Panc1 (cell line): Measurements from ENCODE around the gene FRMD5. TPM values are rescaled to one million over a fixed set of nuclear protein-coding genes. Genes with fewer than 3 reads are reported as not detected.

Source experiments
- ATAC-seq: fragments of 200-7000 bp; cut with Tn5 transposase; 2 replicates; pipeline ENCODE4 v1.9.1; 2020; ENCODE audit warnings: mild to moderate bottlenecking, moderate library complexity
- BruUV-seq: library from RNA; stranded (reverse); fragments of 400-500 nt; replicated peaks from 2 replicates; lab custom pipeline; 2021; lab: Mats Ljungman, UMichigan
- CTCF ChIA-PET: fragments of 300-600 bp; sonication (Branson Sonifier 250); formaldehyde crosslinking; loops from one replicate; lab custom pipeline; 2022; ENCODE audit warnings: antibody characterized with exemption; lab: Charles Lee
- POLR2A ChIA-PET: fragments of 300-600 bp; sonication (Branson Sonifier 250); formaldehyde crosslinking; loops from one replicate; lab custom pipeline; 2022; ENCODE audit warnings: antibody characterized with exemption; lab: Charles Lee
- DNase-seq: peaks from one replicate; pipeline ENCODE4 v3.0.0-alpha.2; 2010; ENCODE audit warnings: low read depth, low spot score
- H3K27ac ChIP-seq: 2 replicates; pipeline ENCODE4 v1.5.1; 2011; ENCODE audit warnings: mild to moderate bottlenecking, low read length, inconsistent platforms
- H3K27me3 ChIP-seq: fragments of 200-500 bp; sonication (Bioruptor generic); 2 replicates; pipeline ENCODE4 v1.6.0; 2014; ENCODE audit warnings: low read length, inconsistent platforms; ENCODE audit not compliant: control insufficient read depth, insufficient read depth
- H3K36me3 ChIP-seq: fragments of 200-500 bp; sonication (Bioruptor generic); 2 replicates; pipeline ENCODE4 v1.5.1; 2014; ENCODE audit warnings: inconsistent platforms, mild to moderate bottlenecking, low read length, moderate library complexity; ENCODE audit not compliant: control insufficient read depth, insufficient read depth
- H3K4me1 ChIP-seq: 2 replicates; pipeline ENCODE4 v1.5.1; 2011; ENCODE audit warnings: inconsistent platforms, mild to moderate bottlenecking, low read length, moderate library complexity; ENCODE audit not compliant: control insufficient read depth, insufficient read depth
- H3K4me3 ChIP-seq, 2 experiments: 2 replicates each; pipeline ENCODE4 v1.5.1; 2011 to 2012; ENCODE audit warnings: low read depth in 2 of 2, low read length in 2 of 2, mild to moderate bottlenecking in 2 of 2, inconsistent platforms in 1 of 2, moderate library complexity in 1 of 2
- H3K9me3 ChIP-seq: fragments of 200-500 bp; sonication (Bioruptor generic); 2 replicates; pipeline ENCODE4 v1.5.1; 2014; ENCODE audit warnings: low read depth, mild to moderate bottlenecking, inconsistent platforms, low read length, moderate library complexity; ENCODE audit not compliant: control insufficient read depth, insufficient read depth
- CTCF ChIP-seq: fragments of 450-650 bp; IDR thresholded peaks from 2 replicates; pipeline ENCODE4 v1.5.1; 2017; ENCODE audit warnings: mild to moderate bottlenecking
- POLR2AphosphoS5 ChIP-seq: IDR thresholded peaks from 2 replicates; pipeline ENCODE4 v1.6.1; 2012; ENCODE audit warnings: mild to moderate bottlenecking, low read depth, low read length, moderate library complexity
- REST ChIP-seq, 2 experiments: IDR thresholded peaks; 2 replicates each; pipeline ENCODE4 v1.6.1; 2011 to 2012; ENCODE audit warnings: low read depth in 2 of 2, control low read depth in 1 of 2, low read length in 1 of 2, mild to moderate bottlenecking in 1 of 2, moderate library complexity in 1 of 2; ENCODE audit not compliant: insufficient read depth in 1 of 2
- SIN3A ChIP-seq: IDR thresholded peaks from 2 replicates; pipeline ENCODE4 v1.6.1; 2012; ENCODE audit warnings: low read depth, mild to moderate bottlenecking, low read length, moderate library complexity, borderline replicate concordance; ENCODE audit not compliant: insufficient read depth
- TCF7L2 ChIP-seq: IDR thresholded peaks from 2 replicates; pipeline ENCODE4 v1.6.1; 2011; ENCODE audit warnings: mild to moderate bottlenecking, low read depth, low read length, inconsistent platforms
- in situ Hi-C: cut with HindIII; loops from 2 replicates; pipeline ENCODE4 v1.10.0; 2016; ENCODE audit warnings: low sequenced_read_pairs, low pct_unique_long_range_greater_than_20kb
- intact Hi-C: fragments of 100-400 bp; cut with micrococcal nuclease; formaldehyde crosslinking; loops from one replicate; pipeline ENCODE4 v1.10.0; 2022; ENCODE audit not compliant: unreplicated experiment
- total RNA-seq: library from RNA; stranded (reverse); gene quantifications from one replicate; pipeline ENCODE4 v1.2.1, GENCODE V29; 2021; ENCODE audit not compliant: unreplicated experiment

FRMD5 gene
- total RNA-seq, 1 experiment from 2014 or later = 18.3 TPM

- no peaks in the 10 kb centered on the region for H3K9me3 ChIP-seq
- DNase-seq (no peak), ATAC-seq (no peak)
- ChIA-PET CTCF (no interaction called here), POLR2A (no interaction called here)
- intact Hi-C loops (no loop called here), in situ Hi-C loops (no loop called here)
- no peak for TF ChIP-seq REST (IDR thresholded peaks at IDR 0.05; ENCODE audit: insufficient read depth in 1 of 2, low read depth in 2 of 2, low read length in 1 of 2)
- TF ChIP-seq SIN3A = no peak
- TF ChIP-seq POLR2AphosphoS5 = no peak
- no peak for TF ChIP-seq TCF7L2
- TF ChIP-seq CTCF = no peak
- BruUV-seq = no TSS peak
- no peaks in the 10 kb centered on the region for H3K4me1 ChIP-seq
- no peak overlapping the region for H3K4me3 ChIP-seq
- no peak overlapping the region for H3K27ac ChIP-seq
- H3K36me3 ChIP-seq = no peaks in the 10 kb centered on the region
- no peaks in the 10 kb centered on the region for H3K27me3 ChIP-seq
These were observed 206.2 kb downstream of the FRMD5 start for GRCh38 chr15:43988900-43989299.

GRCh38 chr15:43987924-43988323 is 207.1 kb downstream of the FRMD5 start:
- ChIA-PET POLR2A (interaction anchor here (0.6 kb wide), 1 partner anchor 136 kb away, joined by 4 read pairs; no protein-coding TSS in a partner anchor), CTCF (no interaction called here)
- Histone ChIP-seq H3K27me3 (no peaks in the 10 kb centered on the region), H3K4me3 (no peak overlapping the region), H3K9me3 (no peaks in the 10 kb centered on the region), H3K4me1 (no peaks in the 10 kb centered on the region), H3K27ac (no peak overlapping the region), H3K36me3 (no peaks in the 10 kb centered on the region)
- no peak for DNase-seq
- in situ Hi-C loops = no loop called here
- BruUV-seq = no TSS peak
- intact Hi-C loops = no loop called here
- no peak for ATAC-seq
- no peak for TF ChIP-seq REST (IDR thresholded peaks at IDR 0.05; ENCODE audit: insufficient read depth in 1 of 2, low read depth in 2 of 2, low read length in 1 of 2)
- TF ChIP-seq POLR2AphosphoS5 = no peak
- no peak for TF ChIP-seq CTCF
- TF ChIP-seq SIN3A = no peak
- TF ChIP-seq TCF7L2 = no peak
